ENCODE results near the gene HACD2.
"Not testable (repeated sequence)": the region's sequence is repeated elsewhere in the genome, so short reads cannot be mapped to it uniquely, and the experiment has no call there.

The HACD2 gene

DNA sequence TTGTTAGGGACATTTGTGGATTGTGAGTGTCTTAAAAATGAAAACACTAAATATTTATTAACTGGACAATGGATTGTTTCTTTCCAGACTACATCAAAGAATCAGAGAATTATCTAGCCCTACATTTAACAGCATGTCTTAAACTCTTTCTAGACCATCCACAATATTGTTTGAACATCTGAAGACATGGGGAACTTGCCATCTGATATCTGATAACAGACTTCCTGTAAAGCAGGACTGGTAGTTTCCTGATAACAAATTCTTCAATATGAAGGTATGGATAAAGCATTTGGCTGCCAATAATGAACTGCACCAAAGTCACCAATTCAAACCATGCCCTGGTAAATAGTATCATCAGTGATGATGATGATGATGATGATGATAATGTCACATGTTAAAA is 26.2 kb upstream of the HACD2 start:
- no peak for DNase-seq (ENCODE audit: low read depth)

DNA sequence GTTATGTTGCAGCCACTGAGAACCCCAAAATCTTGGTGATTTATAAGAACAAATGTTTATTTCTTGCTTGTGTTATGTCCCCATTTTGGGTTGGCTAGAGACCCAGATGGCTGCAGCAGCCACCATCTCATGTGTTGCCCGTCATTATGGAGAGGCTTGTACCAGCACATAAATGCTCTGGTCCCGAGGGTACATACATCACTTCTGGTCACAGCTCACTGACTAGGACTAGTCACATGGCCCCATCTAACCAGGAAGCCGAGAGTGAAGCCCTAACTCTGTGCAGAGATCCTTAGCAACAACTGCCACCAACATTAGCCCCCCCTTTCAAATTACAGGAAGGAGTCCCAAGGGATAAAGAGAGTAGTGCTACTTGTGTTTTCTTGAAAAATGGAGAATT is 25.5 kb upstream of the HACD2 start:
- no peak for DNase-seq (ENCODE audit: low read depth)

DNA sequence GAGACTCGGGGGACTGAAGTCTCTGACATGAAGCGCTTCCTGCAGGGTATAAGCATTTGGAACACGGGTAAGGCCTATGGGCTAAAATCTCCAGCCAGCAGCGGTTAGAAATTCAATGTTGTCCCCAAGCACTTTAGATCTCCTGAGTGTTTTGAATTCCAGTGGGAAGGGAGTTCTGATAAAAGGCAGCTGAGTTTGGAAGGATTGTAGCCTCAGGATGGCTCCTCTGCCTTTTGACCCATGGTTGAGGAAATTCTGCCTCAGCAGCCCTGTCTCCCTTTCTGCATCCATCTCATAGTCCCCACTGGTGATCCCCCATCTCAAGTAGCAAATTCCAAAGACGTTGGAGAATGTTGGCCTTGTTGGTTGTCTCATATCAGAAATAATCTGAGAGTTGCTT is 24.2 kb upstream of the HACD2 start:
- DNase-seq (ENCODE audit: low read depth): no peak

DNA sequence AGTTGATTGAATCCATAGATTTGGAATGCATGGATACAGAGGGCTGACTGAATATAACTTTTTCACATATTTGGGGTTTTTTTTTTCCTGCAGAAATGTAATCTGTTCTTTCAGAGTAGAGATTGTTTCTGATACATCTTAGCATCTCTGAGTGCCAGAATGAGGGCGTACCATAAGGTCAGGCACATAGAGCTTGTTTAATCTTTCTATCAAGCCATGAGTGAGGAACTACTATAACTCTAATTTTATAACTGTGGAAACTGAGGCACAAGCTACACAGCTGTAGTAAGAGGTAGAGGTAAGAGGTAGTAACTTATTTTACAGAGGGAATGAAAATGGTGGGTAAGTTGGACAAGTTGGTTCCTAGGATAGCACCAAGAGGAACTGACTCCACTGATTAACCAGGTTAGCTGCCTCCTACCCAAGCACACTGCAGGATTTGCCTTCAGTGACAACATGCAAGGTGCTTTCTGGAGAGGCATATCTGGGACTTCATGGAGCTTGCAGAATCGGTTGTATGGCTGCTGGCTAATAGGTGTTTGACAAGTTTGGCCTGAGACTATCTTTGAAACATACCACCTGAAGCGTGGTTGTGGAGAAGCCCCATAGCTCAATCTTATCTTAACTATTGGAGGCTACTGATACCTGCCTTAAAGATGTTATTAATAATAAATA is 23.5 kb upstream of the HACD2 start:
- no peak for DNase-seq (ENCODE audit: low read depth)

DNA sequence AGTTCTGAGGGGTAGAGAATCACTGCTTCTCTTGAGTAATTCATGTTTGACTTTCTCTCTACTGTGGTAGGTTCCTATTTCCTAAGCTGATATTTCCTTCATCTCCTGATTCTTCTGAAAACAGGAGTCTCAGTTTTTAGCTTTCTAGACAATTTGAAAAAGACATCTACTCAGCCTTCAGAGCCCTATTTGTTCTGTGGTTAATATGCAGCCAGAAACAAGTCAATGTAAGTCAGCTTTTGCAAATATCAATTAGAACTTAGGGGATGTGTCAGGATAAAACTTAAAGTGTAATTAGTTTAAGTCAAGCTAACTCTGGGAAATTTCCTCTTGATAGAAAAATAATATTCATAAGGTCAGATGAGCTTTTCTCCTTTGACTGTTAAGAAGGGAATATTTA is 21.7 kb upstream of the HACD2 start:
- no peak for DNase-seq (ENCODE audit: low read depth)

DNA sequence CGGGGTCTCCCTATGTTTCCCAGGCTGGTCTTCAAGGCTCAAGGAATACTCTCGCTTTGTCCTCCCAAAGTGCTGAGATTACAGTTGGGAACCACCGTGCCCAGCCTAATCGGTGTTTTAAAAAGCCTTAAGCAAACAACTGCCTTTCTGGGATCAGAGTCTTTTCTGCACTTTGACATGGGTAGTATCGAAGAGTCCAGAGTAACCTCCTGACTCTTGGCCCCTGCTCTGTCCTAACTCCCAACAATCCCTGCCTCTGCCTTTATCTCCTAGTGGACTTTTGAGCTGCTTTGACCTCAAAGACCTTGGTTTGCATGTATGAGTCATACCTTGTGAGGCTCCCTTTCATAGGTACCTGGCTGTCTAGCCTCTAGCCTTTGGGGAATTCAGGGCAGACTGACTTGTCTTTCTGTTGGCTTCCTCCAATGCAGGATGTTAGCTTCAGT is 21.0 kb upstream of the HACD2 start:
- no peak for DNase-seq (ENCODE audit: low read depth)

DNA sequence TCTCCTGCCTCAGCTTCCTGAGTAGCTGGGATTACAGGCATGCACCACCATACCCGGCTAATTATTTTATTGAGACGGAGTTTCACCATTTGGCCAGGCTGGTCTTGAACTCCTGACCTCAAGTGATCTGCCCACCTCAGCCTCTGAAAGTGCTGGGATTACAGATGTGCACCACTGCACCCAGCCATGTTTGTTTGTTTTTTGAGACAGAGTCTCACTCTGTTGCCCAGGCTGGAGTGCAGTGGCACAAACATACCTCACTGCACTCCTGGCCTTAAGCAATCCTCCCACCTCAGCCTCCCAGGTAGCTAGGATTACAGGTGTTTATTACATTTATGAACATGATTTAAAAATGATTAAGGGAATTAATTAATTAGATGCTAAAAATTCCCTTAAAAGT is 18.3 kb upstream of the HACD2 start:
- not testable (repeated sequence) for DNase-seq (ENCODE audit: low read depth)

DNA sequence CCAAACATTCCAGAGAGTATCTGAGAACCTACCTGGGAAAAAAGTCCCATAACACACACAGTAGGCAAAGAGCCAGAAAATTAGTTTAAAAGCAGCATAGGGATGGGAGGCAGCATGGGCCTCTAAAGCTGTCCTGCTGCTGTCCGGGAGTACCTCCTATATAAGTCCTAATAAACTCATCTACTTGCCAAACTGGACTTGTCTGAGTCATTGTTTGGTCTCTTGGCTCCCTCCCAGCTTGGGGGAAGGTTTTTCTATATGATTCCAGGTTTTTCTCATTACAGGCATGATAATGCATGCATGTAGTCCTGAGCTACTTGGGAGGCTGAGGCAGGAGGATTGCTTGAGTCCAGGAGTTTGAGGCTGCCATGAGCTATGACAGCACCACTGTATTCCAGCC is 17.5 kb upstream of the HACD2 start:
- no peak for DNase-seq (ENCODE audit: low read depth)

DNA sequence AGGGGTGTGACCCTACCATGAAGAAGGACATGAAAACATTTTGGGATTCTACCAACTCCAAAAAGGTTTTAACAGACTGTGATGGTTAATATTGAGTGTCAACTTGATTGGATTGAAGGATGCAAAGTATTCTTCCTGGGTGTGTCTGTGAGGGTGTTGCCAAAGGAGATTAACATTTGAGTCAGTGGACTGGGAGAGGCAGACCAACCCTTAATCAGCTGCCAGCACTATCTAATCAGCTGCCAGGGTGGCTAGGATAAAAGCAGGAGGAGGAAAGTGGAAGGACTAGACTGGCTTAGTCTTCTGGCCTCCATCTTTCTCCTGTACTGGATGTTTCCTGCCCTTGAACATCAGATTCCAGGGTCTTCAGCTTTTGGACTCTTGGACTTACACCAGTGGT is 16.0 kb upstream of the HACD2 start:
- DNase-seq (ENCODE audit: low read depth): not testable (repeated sequence)

DNA sequence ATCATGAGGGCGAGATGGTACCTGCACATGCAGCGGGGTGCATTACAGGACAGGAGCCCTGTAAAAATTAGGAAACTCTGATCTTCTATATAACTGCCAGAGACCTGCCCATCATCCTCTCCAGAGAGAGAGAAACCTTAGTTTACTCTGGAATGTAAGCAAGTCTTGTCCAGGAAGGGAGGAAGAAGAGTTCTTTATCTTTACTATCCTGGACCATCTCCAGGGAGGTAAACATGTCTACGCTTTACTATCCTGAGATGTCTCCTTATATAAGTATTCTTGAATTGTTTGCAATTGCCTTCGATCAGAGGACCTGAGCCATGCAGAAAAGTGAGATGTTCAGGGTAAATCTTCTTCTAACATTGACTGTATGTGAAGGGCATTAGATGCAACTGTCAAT is 12.7 kb upstream of the HACD2 start:
- no peak for DNase-seq (ENCODE audit: low read depth)

DNA sequence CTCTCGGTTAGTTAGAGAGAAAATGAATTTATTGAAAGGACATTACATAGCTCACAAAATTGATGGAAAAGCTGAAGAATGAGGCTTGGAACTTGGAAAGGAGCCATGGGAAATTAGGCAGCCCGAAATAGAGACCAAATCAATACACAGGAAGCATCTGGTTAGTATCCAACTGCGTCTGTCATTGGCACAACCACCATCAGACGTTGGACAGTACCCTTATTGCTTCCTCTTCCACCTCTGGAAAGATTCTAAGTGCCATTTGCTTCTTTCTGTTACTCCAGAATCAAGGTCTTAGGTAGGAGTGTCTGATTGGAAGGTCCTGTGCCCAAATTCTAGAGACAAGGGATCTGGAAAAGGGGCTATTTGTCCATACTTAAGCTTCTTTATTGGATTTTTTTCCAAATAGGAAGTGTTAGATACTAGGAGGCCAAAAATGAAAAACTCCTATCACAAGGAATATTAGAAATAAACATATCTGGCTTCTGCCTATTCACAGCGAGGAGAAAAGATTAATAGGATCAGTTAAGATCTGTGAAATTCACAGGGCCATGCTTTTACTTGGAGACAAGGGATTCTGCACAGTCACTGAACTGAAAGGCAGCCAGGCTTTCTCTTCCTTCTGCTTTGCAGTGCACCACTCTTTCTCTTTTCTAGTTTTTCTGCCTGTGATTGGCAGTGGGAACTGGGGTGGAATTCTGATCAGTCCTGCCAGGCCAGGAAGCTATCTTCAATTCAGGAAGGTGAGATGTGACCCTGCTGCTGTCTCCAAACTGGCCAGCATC is 10.7 kb upstream of the HACD2 start:
- DNase-seq (ENCODE audit: low read depth): no peak

DNA sequence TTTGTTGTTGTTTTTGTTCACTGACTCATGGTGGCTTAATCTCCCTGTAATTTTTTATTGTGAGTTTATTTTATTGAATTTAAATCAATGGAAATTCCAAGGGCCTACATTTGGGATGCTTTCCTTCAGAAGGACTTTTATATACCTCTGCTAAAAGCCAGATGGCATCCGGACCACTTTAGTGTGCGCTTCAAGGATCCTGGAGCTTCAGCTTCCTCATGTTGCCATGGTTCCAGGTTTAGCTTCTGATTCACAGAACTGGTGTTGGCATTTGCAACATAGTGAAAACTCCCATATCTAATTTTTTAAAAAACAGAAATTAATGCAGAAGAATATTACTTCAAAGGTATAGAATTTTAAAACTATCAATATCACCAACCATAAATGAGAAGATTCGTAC is 8.5 kb upstream of the HACD2 start:
- DNase-seq (ENCODE audit: low read depth): no peak

DNA sequence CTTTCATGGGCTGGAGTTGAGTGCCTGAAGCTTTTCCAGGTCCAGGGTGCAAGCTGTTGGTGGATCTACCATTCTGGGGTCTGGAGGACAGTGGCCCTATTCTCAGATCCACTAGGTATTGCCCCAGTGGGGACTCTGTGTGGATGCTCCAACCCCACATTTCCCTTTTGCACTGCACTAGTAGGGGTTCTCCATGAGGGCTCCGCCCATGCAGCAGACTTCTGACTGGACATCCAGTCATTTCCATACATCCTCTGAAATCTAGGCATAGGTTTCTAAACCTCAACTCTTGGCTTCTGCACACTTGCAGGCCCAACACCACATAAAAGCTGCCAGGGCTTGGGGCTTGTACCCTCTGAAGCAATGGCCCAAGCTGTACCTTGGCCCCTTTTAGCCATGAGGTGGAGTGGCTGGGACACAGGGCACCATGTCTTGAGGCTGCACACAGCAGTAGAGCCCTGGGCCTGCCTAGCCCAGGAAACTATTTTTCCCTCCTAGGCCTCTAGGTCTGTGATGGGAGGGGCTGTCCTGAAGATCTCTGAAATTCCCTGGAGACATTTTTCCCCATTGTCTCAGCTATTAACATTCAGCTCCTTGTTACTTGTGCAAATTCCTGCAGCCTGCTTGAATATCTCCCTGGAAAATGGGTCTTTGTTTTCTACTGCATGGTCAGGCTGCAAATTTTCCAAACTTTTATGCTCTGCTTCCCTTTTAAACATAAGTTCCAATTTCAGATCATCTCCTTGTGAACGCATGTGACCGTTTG is 6.0 kb upstream of the HACD2 start:
- no peak for DNase-seq (ENCODE audit: low read depth)

DNA sequence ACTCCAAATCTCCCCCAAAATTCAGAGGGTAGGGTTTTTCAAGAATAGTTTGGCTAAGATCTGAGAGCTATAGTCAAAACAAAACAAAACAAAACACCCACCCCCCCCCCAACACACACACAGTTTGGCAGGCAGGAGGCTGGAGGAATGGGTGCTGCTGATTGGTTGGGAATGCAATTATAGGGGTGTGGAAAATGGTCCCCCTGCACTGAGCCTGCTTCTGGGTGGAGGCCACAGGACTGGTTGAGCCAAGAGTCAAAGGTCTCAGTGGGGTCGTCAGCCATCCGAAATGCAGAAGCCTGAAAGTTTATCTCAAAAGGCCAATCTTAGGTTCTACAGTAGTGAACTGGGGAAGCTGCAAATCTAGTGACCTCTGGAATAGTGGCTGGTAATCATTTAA is 2.5 kb upstream of the HACD2 start:
- DNase-seq (ENCODE audit: low read depth): no peak

DNA sequence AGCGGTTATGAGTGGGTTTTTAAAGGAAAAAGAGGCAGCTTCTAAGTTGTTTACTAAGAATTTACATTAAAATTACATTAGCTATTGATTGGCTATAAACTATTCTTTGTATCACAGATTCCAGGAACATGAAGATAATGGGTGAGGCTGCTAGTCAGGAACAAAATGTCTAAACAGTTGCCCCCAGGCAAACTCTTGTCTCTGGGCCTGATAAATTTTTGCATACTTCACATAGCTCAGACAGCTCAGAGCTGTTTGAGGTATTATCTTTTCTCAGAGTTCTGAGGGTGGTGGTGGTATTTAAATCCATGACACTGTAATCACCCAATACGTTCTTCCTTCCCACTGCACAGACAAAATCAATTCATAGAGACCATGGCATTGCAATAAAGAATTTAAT is 2.1 kb upstream of the HACD2 start:
- no peak for DNase-seq (ENCODE audit: low read depth)

DNA sequence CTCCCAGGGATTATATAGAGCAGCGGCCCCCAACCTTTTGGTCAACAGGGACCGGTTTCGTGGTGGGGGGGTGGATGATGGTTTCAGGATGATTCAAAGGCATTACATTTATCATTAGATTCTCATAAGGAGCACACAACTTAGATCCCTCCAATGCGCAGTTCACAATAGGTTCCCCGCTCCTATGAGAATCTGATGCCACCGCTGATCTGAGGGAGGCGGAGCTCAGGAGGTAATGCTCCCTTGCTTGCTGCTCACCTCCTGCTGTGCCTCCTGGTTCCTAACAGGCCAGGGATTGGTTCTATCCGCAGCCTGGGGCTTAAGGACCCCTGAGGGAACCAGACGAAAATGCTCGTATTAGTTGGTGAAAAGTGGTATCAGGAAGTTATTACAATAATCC is 1.3 kb upstream of the HACD2 start:
- DNase-seq (ENCODE audit: low read depth): no peak

DNA sequence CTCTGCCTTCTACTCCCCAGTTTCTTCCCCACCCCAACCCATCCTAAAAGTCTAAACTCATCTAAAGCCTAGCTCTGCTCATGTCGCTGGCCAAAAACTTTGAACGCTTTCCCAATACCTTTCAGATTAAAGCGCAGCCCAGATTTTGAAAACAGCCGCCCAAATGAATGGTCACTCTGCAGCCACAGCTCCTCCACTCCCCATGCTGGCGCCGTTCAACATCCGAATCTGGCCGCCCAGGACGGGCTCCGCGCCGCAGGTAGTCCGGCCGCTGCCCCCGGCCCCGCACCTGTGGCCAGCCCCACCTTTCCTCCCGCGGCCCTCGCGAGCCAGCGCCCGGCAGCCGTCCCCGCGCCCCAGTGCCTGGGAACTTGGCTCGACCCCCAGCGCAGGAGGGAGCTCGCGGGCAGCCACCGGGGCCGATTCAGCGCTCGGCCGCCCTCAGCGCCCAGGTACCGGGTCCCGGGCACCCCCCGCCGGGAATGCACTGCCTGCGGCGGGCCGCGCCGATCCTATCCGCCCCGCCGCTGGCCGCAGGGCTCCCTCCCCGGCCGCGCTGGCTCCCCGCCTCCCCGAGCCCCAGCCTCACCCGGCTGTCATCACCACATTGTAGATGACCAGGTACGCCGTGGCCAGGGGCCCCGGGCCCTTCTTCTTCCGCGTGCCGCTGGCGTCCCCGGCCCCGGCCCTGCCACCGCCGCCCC is 417 bp downstream of the HACD2 start:
- DNase-seq (ENCODE audit: low read depth): no peak

DNA sequence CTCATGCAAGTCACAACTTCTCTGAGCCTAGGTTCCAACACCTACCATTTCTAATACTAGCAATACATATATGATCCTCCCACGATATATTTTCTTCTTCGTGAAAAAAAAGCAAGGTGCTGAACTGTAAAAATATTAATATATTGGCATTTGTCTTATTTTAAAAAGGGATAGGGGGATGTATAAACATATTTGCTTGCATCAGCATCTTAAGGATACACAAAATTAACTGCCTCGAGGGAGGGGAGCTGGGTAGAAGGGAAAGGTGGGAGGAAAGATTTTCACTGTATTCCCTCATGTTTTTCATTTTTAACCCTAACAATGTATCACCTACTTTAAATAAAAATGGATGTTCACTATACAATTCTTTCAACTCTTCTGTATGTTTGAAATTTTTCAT is 1.3 kb downstream of the HACD2 start:
- no peak for DNase-seq (ENCODE audit: low read depth)

DNA sequence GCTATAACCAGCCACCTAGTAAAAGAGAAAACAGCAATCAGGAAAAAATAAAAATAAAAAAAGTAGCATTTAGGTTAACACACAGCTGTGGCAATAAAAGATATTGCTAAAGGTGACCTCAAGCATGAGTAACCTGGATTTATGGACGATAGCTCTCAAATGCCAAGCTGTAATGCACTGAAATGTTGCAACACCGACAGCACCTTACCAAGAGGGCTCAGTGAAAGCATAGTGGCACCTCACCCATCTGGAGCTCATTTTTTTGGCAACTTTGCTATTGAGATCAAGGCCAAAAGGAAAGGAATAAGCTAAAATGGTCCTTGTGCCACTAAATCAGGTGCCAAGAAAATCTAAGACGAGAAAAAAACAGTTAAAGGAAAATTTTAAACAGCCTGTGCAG is 2.5 kb downstream of the HACD2 start:
- DNase-seq (ENCODE audit: low read depth): no peak

DNA sequence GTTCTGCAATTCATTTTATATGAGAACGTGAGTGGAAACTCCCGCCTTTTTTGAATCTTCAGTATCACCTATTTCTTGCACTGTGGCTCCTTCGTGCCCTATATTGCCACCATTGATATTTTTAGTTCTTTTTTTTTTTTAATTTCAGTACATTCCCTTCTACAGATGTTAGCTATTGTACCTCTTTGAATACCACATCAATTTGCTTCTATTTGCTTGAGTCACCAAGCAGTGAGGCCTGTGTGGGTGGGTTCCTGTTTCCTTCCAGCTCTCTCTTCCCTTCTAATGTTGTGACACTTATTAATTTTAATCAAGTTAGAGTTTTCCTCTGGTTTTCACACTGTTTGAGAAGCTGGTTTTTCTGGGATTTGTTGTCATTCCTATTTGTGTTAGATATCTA is 8.7 kb downstream of the HACD2 start:
- DNase-seq (ENCODE audit: low read depth): no peak

DNA sequence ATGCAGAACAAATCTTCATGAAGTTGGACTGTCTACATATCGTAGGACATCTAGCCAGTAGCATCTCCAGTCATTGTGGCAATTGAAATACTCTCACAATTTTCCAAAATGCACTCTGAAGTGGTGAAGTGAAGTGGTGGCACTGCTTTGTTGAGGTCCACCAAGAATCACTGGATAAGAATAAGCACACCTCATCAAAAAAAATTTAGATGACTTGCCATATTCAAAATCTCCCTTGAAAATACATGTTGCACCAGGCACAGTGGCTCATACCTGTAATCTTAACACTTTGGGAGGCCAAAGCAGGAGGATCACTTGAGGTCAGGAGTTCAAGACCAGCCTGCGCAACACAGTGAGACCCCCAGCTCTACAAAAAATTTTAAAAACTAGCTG is 12.9 kb downstream of the HACD2 start:
- no peak for DNase-seq (ENCODE audit: low read depth)

DNA sequence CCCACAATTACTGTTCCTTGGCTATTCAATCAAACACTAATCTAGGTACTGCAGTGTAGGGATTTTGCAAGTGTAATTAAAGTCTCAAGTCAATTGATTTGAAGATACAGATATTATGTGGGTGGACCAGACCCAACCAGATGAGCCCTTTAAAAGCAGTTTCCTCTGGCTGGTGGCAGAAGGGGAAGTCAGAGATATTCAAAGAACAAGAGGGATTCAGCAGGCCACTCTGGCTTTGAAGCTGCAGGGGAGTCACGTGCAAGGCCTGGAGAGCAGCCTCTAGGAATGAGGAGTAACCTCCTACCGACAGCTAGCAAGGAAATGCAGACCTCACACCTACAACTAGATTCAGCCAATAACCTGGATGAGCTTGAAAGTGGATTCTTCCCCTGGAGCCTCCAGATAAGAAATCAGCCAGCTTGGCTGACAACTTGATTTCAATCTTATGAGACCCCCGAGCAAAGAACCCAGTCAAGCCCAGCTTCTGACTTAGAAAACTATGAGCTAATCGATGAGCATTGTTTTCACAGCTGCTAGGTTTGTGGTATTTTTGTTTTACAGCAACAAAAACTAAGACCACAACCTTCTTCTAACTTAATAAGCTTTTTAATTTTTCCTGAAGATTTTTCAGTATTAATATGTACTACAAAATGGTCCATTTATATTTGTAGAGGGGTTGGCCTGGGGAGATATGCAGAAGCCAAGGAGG is 13.4 kb downstream of the HACD2 start:
- no peak for DNase-seq (ENCODE audit: low read depth)

Measured in stimulated activated CD8-positive, alpha-beta memory T cell treated with anti-CD3 and anti-CD28 coated beads, Interleukin-12 subunit alpha, Interleukin-12 subunit beta, amount 100 ng/mL, for 4 hours (primary cell).